HCT116 (cell line): ENCODE data around the gene CHST3.

Experiments
- CBX3 ChIP-seq: IDR thresholded peaks from 2 replicates; pipeline ENCODE4 v1.6.1; 2012; ENCODE audit warnings: low read depth
- EZH2 ChIP-seq: fragments of 200-600 bp; sonication (generic); IDR thresholded peaks from 2 replicates; pipeline ENCODE4 v1.6.1; 2017; ENCODE audit warnings: antibody characterized with exemption, mixed run types
- EZH2phosphoT487 ChIP-seq: fragments of 200-600 bp; IDR thresholded peaks from 2 replicates; pipeline ENCODE4 v1.6.1; 2018; ENCODE audit warnings: antibody characterized with exemption, borderline replicate concordance
- POLR2A ChIP-seq: IDR thresholded peaks from 2 replicates; pipeline ENCODE4 v1.7.0; 2011; ENCODE audit warnings: borderline replicate concordance; ENCODE audit not compliant: insufficient read depth, insufficient read length; ENCODE audit errors: extremely low read depth
- POLR2AphosphoS5 ChIP-seq: IDR thresholded peaks from 2 replicates; pipeline ENCODE4 v1.6.1; 2011; ENCODE audit warnings: mild to moderate bottlenecking, low read depth, low read length, moderate library complexity
- SIN3A ChIP-seq: IDR thresholded peaks from 2 replicates; pipeline ENCODE4 v1.6.1; 2012; ENCODE audit warnings: low read depth
- TCF7L2 ChIP-seq: IDR thresholded peaks from 2 replicates; pipeline ENCODE4 v1.7.0; 2011; ENCODE audit warnings: borderline replicate concordance, inconsistent platforms; ENCODE audit not compliant: insufficient read depth, insufficient read length; ENCODE audit errors: extremely low read depth
- TF ChIP-seq, protein P1 (sequence below), 3 experiments: fragments of 200-600 bp in 1 of 3; sonication (generic) in 1 of 3; IDR thresholded peaks in 2 of 3; conservative IDR thresholded peaks in 1 of 3; 2 replicates each; pipeline ENCODE4 v1.5.1; 2012 to 2017; ENCODE audit warnings: low read depth in 2 of 3, low read length in 2 of 3, antibody characterized with exemption in 1 of 3, borderline replicate concordance in 1 of 3, control low read depth in 1 of 3, mild to moderate bottlenecking in 1 of 3, mixed read lengths in 1 of 3, mixed run types in 1 of 3, moderate library complexity in 1 of 3; ENCODE audit not compliant: insufficient read depth in 1 of 3
- TF ChIP-seq, protein P2 (sequence below): IDR thresholded peaks from 2 replicates; pipeline ENCODE4 v1.6.1; 2012
- TF ChIP-seq, protein P3 (sequence below): IDR thresholded peaks from 2 replicates; pipeline ENCODE4 v1.6.1; 2012; ENCODE audit warnings: low read depth

DNA sequence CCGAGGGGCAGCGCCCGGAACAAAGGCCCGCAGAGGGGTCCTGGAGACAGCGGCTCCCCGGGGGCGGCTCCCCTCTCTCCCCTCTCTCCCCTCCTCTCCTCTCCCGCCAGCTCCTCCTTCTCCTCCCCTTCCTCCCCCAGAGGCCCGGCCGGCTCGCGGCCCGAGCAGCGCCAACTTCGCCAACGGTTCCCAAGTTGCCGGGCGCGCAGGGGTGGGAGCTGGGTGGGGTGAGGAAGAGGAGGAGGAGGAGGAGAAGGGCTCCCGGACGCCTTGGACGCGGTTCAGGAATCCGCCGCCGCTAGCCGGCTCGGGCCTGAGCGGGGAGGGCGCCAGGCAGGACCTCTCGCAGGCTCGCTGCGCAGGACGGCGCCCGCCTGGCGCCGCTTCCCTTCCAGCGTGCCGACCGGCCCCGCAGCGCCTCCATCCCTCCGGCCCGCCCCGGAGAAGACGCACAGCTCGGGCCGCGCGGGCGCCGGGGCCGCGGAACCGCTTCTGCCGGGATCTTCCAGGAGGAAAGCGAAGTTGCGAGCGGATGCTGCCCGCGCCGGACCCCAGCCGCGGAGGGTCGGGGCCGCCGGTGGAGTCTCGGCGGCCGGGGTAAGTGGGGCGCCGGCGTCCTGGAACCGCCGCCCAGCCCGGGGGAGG is at the start of gene CHST3:
- TF ChIP-seq, protein P1, sequence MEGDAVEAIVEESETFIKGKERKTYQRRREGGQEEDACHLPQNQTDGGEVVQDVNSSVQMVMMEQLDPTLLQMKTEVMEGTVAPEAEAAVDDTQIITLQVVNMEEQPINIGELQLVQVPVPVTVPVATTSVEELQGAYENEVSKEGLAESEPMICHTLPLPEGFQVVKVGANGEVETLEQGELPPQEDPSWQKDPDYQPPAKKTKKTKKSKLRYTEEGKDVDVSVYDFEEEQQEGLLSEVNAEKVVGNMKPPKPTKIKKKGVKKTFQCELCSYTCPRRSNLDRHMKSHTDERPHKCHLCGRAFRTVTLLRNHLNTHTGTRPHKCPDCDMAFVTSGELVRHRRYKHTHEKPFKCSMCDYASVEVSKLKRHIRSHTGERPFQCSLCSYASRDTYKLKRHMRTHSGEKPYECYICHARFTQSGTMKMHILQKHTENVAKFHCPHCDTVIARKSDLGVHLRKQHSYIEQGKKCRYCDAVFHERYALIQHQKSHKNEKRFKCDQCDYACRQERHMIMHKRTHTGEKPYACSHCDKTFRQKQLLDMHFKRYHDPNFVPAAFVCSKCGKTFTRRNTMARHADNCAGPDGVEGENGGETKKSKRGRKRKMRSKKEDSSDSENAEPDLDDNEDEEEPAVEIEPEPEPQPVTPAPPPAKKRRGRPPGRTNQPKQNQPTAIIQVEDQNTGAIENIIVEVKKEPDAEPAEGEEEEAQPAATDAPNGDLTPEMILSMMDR (IDR thresholded peaks at IDR 0.05 in 2 of 3, conservative IDR thresholded peaks at IDR 0.05 in 1 of 3; ENCODE audit: borderline replicate concordance in 1 of 3, insufficient read depth in 1 of 3, low read depth in 2 of 3, low read length in 2 of 3): no peak
- no peak for TF ChIP-seq POLR2A
- TF ChIP-seq, protein P2, sequence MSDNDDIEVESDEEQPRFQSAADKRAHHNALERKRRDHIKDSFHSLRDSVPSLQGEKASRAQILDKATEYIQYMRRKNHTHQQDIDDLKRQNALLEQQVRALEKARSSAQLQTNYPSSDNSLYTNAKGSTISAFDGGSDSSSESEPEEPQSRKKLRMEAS: no peak
- 0 out of 2 replicates have a peak, but pooled peaks have one; percentile 48 for TF ChIP-seq SIN3A
- no peak for TF ChIP-seq TCF7L2
- TF ChIP-seq CBX3: no peak
- no peak for TF ChIP-seq EZH2
- no peak for TF ChIP-seq EZH2phosphoT487
- TF ChIP-seq POLR2AphosphoS5: no peak
- TF ChIP-seq, protein P3, sequence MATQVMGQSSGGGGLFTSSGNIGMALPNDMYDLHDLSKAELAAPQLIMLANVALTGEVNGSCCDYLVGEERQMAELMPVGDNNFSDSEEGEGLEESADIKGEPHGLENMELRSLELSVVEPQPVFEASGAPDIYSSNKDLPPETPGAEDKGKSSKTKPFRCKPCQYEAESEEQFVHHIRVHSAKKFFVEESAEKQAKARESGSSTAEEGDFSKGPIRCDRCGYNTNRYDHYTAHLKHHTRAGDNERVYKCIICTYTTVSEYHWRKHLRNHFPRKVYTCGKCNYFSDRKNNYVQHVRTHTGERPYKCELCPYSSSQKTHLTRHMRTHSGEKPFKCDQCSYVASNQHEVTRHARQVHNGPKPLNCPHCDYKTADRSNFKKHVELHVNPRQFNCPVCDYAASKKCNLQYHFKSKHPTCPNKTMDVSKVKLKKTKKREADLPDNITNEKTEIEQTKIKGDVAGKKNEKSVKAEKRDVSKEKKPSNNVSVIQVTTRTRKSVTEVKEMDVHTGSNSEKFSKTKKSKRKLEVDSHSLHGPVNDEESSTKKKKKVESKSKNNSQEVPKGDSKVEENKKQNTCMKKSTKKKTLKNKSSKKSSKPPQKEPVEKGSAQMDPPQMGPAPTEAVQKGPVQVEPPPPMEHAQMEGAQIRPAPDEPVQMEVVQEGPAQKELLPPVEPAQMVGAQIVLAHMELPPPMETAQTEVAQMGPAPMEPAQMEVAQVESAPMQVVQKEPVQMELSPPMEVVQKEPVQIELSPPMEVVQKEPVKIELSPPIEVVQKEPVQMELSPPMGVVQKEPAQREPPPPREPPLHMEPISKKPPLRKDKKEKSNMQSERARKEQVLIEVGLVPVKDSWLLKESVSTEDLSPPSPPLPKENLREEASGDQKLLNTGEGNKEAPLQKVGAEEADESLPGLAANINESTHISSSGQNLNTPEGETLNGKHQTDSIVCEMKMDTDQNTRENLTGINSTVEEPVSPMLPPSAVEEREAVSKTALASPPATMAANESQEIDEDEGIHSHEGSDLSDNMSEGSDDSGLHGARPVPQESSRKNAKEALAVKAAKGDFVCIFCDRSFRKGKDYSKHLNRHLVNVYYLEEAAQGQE: no peak
